Lower lobe of right lung (tissue), 2 donors: ENCODE results near the gene ATXN7. TPM values are rescaled to one million over a fixed set of nuclear protein-coding genes. Genes with fewer than 3 reads are reported as not detected.

Experiments
- ATAC-seq, 2 donors: fragments of 200-7000 bp; cut with Tn5 transposase; one replicate each; pipeline ENCODE4 v1.9.1; 2020 to 2022; ENCODE audit warnings: mild to moderate bottlenecking in 2 of 2, moderate library complexity in 2 of 2
- DNase-seq: peaks from one replicate; pipeline ENCODE4 v3.0.0-alpha.2; 2020
- H3K27ac ChIP-seq: fragments of 200-600 bp; one replicate; pipeline ENCODE4 v1.8.0; 2022
- H3K27me3 ChIP-seq: fragments of 200-600 bp; one replicate; pipeline ENCODE4 v1.8.0; 2022; ENCODE audit warnings: low read depth
- H3K36me3 ChIP-seq: fragments of 200-600 bp; one replicate; pipeline ENCODE4 v1.8.0; 2022; ENCODE audit warnings: mild to moderate bottlenecking
- H3K4me1 ChIP-seq: fragments of 200-600 bp; one replicate; pipeline ENCODE4 v1.8.0; 2022
- H3K4me3 ChIP-seq: fragments of 200-600 bp; one replicate; pipeline ENCODE4 v1.8.0; 2022; ENCODE audit warnings: mild to moderate bottlenecking
- H3K9me3 ChIP-seq: fragments of 200-600 bp; one replicate; pipeline ENCODE4 v1.8.0; 2022
- intact Hi-C: fragments of 100-400 bp; cut with DNase I; formaldehyde crosslinking; loops from one replicate; pipeline ENCODE4 v1.11.0; 2022
- total RNA-seq: library from RNA; stranded (reverse); fragmentation: NEBNext Ultra II Directional; extraction: Animal tissue kit (Norgen Biotek cat#: 25700); gene quantifications from one replicate; pipeline ENCODE4 v1.2.1, GENCODE V29; 2021
- TF ChIP-seq, protein P1 (sequence below): fragments of 200-600 bp; IDR thresholded peaks from one replicate; pipeline ENCODE4 v1.8.0; 2022; ENCODE audit warnings: antibody characterized with exemption, mild to moderate bottlenecking
- donor health status: DM: no; HTN: yes; CAD: no; lungs with severe emphysema.

The ATXN7 gene
- total RNA-seq, 1 donor from 2014 or later: 37.3 TPM

DNA sequence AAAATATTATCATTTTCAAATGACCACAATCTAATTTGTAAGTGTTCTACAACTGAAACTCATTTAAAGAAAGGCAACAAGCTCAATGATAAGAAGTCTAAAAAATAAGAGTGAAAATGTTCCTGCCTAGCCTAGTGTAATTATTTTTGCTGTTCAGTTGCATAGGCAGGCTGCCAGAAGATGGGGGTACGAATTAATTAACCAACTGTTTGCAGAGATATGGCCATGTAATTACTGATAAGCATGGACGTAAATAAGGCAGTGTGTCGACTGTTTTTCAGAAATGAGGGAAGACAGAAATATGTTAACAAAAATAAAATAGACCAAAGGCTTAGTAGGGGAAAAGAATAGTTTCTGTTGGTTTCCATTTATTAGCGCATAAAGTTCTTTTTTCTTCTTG lies 73.3 kb downstream of the ATXN7 start:
- Histone ChIP-seq H3K36me3 (no peaks in the 10 kb centered on the region), H3K27ac (no peak overlapping the region), H3K9me3 (no peaks in the 10 kb centered on the region), H3K4me1 (peaks cover 63% of the 10 kb centered on the region), H3K27me3 (no peaks in the 10 kb centered on the region), H3K4me3 (no peak overlapping the region)
- TF ChIP-seq, protein P1, sequence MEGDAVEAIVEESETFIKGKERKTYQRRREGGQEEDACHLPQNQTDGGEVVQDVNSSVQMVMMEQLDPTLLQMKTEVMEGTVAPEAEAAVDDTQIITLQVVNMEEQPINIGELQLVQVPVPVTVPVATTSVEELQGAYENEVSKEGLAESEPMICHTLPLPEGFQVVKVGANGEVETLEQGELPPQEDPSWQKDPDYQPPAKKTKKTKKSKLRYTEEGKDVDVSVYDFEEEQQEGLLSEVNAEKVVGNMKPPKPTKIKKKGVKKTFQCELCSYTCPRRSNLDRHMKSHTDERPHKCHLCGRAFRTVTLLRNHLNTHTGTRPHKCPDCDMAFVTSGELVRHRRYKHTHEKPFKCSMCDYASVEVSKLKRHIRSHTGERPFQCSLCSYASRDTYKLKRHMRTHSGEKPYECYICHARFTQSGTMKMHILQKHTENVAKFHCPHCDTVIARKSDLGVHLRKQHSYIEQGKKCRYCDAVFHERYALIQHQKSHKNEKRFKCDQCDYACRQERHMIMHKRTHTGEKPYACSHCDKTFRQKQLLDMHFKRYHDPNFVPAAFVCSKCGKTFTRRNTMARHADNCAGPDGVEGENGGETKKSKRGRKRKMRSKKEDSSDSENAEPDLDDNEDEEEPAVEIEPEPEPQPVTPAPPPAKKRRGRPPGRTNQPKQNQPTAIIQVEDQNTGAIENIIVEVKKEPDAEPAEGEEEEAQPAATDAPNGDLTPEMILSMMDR: no peak
- intact Hi-C loops: no loop called here
- ATAC-seq (no peak), DNase-seq (no peak)

DNA sequence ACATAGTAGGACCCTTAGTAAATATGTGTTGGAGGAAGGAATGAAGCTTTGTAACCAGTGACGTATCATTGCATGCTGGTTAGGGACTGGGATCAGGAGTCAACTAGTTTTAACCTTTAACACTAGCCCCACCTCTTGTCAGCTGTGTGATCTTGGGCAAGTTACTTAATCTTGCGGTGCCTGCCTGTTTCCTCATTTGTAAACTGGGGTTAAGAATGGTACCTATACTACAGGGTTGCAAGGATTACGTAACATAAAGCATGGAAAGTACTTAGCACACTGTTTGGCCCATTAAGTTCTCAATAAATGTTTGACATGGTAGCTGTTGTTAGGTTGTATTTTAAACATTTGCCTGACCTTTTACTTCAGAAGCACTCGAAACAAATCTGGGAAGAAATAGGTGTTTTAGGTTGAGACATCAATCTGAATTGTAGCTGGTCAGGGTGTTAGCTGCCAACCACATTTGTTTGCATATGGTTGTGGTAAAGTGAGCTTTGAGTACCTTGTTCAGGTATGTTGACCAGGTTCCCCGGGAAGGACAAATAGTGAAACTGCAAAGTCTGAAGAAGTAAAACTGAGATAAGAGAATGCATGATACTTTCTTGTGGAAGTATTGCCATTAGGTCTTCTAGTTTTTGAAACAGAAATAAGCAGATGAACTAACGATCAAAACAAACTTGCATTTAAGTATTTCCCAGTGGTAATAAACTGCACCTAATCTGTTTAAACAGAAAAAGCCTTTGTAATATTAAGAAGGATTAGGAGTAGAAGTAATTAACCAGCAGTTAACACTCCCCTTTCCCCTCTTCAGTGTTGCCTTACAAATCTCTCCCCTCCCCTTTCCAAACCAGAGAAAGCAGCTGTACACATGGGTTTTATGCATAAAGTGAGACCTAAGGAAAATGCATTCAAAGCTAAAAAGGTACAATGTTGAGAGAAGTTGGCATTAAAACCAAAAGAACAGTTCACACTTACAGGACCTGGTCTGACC lies 74.3 kb downstream of the ATXN7 start:
- DNase-seq (peak; percentile 51), ATAC-seq (peak; percentile 88 to 90)
- Histone ChIP-seq H3K27ac (no peak overlapping the region), H3K9me3 (no peaks in the 10 kb centered on the region), H3K4me1 (peaks cover 53% of the 10 kb centered on the region), H3K36me3 (no peaks in the 10 kb centered on the region), H3K27me3 (no peaks in the 10 kb centered on the region), H3K4me3 (no peak overlapping the region)
- intact Hi-C loops: no loop called here
- TF ChIP-seq, protein P1: no peak

DNA sequence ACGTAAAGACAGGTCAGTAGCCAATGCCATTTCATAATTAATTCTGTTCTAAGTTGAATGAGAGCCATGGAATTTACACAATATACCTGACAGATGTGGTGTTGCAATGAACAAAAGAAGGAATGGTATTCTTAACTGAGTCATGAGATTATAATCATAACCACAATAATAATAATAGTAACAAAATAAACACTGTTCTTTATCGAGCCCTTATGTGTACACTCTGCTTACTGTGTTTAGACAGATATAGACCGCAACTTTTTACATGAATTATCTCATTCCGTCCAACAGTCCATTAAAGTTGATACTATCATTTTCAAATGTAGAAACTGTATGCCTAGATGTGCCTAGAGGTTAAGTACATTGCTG lies 76.7 kb downstream of the ATXN7 start:
- ATAC-seq (no peak), DNase-seq (no peak)
- H3K36me3 ChIP-seq: peaks cover 6% of the 10 kb centered on the region
- intact Hi-C loops: no loop called here
- H3K27ac ChIP-seq: no peak overlapping the region
- TF ChIP-seq, protein P1: no peak
- no peak overlapping the region for H3K4me3 ChIP-seq
- peaks cover 43% of the 10 kb centered on the region for H3K4me1 ChIP-seq
- no peaks in the 10 kb centered on the region for H3K9me3 ChIP-seq
- H3K27me3 ChIP-seq: no peaks in the 10 kb centered on the region

DNA sequence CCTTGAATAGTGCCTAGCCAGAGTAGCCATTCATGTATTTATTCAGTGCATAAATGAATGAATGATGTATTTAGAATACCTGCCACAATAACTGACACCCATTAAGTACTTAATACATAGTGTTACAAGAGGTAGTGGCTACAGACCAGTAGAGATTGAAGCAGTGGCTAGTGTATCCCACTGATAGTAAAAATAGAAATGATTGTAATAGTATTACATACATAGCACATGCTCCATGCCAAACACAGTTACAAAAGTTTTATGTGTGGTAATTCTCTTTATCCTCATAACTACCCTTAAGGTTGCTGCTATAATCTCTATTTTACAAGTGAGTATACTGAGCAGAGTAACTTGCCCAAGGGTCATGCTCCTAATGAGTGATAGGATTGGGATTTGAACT lies 78.9 kb downstream of the ATXN7 start:
- intact Hi-C loops: no loop called here
- Histone ChIP-seq H3K4me1 (peaks cover 36% of the 10 kb centered on the region), H3K27me3 (no peaks in the 10 kb centered on the region), H3K9me3 (no peaks in the 10 kb centered on the region), H3K36me3 (peaks cover 6% of the 10 kb centered on the region), H3K27ac (no peak overlapping the region), H3K4me3 (no peak overlapping the region)
- TF ChIP-seq, protein P1: no peak
- DNase-seq (no peak), ATAC-seq (no peak)

DNA sequence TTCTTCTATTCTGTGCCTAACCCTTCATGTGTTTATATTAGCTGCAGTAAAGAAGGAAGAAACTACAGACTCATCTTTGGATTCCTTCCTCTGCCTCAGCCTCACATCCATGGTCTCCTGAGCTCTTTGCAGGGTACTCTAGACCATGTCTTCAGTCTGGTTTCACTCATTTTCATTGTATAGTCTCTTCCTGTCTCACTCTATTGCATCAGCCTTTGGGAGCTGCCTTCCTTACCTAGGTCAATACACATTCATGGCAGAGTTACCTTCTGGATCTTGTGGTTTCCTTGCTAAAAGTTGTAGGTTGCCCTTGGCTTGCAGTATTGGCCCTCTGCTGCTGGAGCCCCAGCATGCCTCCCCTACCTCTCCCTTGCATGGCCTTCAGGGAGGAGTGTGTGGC lies 80.0 kb downstream of the ATXN7 start:
- Histone ChIP-seq H3K27ac (no peak overlapping the region), H3K4me1 (peaks cover 26% of the 10 kb centered on the region), H3K4me3 (no peak overlapping the region), H3K36me3 (peaks cover 6% of the 10 kb centered on the region), H3K9me3 (no peaks in the 10 kb centered on the region), H3K27me3 (no peaks in the 10 kb centered on the region)
- peak; percentile 43 to 49 for ATAC-seq
- intact Hi-C loops: no loop called here
- DNase-seq: no peak
- TF ChIP-seq, protein P1: no peak
